ENCODE measurements around the gene IGFALS.

Gene IGFALS

DNA sequence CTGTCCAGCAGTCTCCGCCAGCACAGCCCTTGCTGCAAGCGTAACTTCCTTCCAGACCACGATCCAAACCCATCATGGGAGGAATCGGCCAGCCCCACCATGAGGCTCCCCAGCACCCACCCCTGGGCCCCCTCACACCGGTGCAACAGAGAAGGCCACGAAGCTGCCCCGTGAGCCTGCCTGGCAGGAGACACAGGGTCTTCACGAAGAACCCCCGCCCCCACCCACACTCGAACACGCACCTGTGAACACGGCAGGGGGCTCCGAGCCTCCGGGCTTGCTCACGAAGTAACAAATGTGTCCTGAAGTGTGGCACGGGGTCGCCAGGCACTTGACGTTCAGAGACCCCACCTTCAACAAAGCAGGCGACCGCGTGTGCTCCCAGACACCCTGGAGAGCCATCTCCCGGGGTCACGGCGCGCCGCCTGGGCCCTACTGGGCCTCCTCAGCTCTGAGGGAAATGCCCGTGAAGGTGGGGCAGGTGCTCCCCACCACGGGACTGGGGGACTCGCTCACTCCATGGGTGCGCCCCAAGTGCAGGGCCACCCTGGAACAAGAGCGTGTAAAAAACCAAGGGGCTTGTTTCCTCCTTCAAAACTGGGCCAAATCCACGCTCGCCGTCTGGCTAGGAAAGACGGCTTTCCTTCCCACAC lies 25.5 kb upstream of the IGFALS start:
- ATAC-seq, result no peak

DNA sequence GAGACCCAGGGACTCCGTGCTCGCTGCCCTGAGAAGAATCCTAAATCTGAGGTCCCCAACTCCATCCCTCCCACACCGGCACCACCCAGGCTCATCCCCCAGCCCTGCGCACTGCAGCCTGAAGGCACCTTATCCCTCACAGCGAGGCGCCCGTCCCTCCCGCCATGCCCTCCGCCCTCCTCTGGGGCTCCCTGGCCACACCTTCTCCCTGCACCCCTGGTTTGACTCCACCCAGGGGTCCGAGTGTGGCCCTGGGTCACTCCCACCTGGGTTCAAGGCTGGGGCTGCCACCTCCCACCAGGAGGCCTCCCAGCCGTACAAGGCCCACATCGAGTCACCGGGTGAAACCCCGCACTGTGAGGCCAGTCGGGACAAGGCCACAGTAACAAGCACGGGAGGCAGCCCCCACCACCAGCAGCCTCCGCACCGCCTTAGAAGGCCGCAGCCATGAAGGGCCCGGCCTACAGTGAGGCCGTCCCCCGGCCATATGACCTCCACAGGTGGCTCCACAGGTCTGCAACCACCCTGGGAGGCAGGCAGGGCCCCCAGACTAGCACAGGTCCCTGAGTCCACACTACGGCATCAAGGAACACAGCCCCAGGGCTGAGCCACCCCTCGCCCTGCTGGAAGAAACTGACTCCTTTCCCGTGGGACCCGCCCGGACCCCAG lies 24.8 kb upstream of the IGFALS start:
- no peak for TF ChIP-seq GLIS3 (CRISPR knock-in tag; IDR thresholded peaks at IDR 0.05)
- TF ChIP-seq, protein P1, sequence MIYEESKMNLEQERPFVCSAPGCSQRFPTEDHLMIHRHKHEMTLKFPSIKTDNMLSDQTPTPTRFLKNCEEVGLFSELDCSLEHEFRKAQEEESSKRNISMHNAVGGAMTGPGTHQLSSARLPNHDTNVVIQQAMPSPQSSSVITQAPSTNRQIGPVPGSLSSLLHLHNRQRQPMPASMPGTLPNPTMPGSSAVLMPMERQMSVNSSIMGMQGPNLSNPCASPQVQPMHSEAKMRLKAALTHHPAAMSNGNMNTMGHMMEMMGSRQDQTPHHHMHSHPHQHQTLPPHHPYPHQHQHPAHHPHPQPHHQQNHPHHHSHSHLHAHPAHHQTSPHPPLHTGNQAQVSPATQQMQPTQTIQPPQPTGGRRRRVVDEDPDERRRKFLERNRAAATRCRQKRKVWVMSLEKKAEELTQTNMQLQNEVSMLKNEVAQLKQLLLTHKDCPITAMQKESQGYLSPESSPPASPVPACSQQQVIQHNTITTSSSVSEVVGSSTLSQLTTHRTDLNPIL (CRISPR knock-in tag; IDR thresholded peaks at IDR 0.05; ENCODE audit: low read depth), result no peak
- TF ChIP-seq RARB (CRISPR knock-in tag; IDR thresholded peaks at IDR 0.05), result no peak
- no peak for TF ChIP-seq ZNF8 (CRISPR knock-in tag; IDR thresholded peaks at IDR 0.05)
- TF ChIP-seq, protein P2, sequence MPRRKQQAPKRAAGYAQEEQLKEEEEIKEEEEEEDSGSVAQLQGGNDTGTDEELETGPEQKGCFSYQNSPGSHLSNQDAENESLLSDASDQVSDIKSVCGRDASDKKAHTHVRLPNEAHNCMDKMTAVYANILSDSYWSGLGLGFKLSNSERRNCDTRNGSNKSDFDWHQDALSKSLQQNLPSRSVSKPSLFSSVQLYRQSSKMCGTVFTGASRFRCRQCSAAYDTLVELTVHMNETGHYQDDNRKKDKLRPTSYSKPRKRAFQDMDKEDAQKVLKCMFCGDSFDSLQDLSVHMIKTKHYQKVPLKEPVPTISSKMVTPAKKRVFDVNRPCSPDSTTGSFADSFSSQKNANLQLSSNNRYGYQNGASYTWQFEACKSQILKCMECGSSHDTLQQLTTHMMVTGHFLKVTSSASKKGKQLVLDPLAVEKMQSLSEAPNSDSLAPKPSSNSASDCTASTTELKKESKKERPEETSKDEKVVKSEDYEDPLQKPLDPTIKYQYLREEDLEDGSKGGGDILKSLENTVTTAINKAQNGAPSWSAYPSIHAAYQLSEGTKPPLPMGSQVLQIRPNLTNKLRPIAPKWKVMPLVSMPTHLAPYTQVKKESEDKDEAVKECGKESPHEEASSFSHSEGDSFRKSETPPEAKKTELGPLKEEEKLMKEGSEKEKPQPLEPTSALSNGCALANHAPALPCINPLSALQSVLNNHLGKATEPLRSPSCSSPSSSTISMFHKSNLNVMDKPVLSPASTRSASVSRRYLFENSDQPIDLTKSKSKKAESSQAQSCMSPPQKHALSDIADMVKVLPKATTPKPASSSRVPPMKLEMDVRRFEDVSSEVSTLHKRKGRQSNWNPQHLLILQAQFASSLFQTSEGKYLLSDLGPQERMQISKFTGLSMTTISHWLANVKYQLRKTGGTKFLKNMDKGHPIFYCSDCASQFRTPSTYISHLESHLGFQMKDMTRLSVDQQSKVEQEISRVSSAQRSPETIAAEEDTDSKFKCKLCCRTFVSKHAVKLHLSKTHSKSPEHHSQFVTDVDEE (CRISPR knock-in tag; IDR thresholded peaks at IDR 0.05), result no peak
- TF ChIP-seq ZFP30 (CRISPR knock-in tag; IDR thresholded peaks at IDR 0.05), result no peak
- TF ChIP-seq, protein P3, sequence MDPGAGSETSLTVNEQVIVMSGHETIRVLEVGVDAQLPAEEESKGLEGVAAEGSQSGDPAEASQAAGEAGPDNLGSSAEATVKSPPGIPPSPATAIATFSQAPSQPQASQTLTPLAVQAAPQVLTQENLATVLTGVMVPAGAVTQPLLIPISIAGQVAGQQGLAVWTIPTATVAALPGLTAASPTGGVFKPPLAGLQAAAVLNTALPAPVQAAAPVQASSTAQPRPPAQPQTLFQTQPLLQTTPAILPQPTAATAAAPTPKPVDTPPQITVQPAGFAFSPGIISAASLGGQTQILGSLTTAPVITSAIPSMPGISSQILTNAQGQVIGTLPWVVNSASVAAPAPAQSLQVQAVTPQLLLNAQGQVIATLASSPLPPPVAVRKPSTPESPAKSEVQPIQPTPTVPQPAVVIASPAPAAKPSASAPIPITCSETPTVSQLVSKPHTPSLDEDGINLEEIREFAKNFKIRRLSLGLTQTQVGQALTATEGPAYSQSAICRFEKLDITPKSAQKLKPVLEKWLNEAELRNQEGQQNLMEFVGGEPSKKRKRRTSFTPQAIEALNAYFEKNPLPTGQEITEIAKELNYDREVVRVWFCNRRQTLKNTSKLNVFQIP (CRISPR knock-in tag; IDR thresholded peaks at IDR 0.05; ENCODE audit: borderline replicate concordance, low read depth), result no peak
- TF ChIP-seq TOX (CRISPR knock-in tag; IDR thresholded peaks at IDR 0.05; ENCODE audit: borderline replicate concordance), result no peak
- no peak for TF ChIP-seq BACH2 (CRISPR knock-in tag; IDR thresholded peaks at IDR 0.05; ENCODE audit: borderline replicate concordance)
- TF ChIP-seq ZC3H10 (CRISPR knock-in tag; IDR thresholded peaks at IDR 0.05), result no peak
- TF ChIP-seq, protein P4, sequence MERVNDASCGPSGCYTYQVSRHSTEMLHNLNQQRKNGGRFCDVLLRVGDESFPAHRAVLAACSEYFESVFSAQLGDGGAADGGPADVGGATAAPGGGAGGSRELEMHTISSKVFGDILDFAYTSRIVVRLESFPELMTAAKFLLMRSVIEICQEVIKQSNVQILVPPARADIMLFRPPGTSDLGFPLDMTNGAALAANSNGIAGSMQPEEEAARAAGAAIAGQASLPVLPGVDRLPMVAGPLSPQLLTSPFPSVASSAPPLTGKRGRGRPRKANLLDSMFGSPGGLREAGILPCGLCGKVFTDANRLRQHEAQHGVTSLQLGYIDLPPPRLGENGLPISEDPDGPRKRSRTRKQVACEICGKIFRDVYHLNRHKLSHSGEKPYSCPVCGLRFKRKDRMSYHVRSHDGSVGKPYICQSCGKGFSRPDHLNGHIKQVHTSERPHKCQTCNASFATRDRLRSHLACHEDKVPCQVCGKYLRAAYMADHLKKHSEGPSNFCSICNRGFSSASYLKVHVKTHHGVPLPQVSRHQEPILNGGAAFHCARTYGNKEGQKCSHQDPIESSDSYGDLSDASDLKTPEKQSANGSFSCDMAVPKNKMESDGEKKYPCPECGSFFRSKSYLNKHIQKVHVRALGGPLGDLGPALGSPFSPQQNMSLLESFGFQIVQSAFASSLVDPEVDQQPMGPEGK (CRISPR knock-in tag; IDR thresholded peaks at IDR 0.05; ENCODE audit: borderline replicate concordance), result no peak
- TF ChIP-seq ZNF565 (CRISPR knock-in tag; conservative IDR thresholded peaks at IDR 0.05; ENCODE audit: low read depth), result no peak
- TF ChIP-seq, protein P5, sequence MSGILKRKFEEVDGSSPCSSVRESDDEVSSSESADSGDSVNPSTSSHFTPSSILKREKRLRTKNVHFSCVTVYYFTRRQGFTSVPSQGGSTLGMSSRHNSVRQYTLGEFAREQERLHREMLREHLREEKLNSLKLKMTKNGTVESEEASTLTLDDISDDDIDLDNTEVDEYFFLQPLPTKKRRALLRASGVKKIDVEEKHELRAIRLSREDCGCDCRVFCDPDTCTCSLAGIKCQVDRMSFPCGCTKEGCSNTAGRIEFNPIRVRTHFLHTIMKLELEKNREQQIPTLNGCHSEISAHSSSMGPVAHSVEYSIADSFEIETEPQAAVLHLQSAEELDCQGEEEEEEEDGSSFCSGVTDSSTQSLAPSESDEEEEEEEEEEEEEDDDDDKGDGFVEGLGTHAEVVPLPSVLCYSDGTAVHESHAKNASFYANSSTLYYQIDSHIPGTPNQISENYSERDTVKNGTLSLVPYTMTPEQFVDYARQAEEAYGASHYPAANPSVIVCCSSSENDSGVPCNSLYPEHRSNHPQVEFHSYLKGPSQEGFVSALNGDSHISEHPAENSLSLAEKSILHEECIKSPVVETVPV (CRISPR knock-in tag; IDR thresholded peaks at IDR 0.05), result no peak
- no peak for TF ChIP-seq ESRRG (CRISPR knock-in tag; IDR thresholded peaks at IDR 0.05)
- no peak for TF ChIP-seq PPARA (CRISPR knock-in tag; IDR thresholded peaks at IDR 0.05; ENCODE audit: borderline replicate concordance)
- TF ChIP-seq OSR1 (CRISPR knock-in tag; IDR thresholded peaks at IDR 0.05), result no peak
- TF ChIP-seq ARNTL (CRISPR knock-in tag; IDR thresholded peaks at IDR 0.05; ENCODE audit: borderline replicate concordance, low read depth), result no peak
- no peak for ATAC-seq

More for the DNA sequence above, 25.5 kb upstream of the IGFALS start:
- TF ChIP-seq ZFP3 (CRISPR knock-in tag; IDR thresholded peaks at IDR 0.05), result no peak

DNA sequence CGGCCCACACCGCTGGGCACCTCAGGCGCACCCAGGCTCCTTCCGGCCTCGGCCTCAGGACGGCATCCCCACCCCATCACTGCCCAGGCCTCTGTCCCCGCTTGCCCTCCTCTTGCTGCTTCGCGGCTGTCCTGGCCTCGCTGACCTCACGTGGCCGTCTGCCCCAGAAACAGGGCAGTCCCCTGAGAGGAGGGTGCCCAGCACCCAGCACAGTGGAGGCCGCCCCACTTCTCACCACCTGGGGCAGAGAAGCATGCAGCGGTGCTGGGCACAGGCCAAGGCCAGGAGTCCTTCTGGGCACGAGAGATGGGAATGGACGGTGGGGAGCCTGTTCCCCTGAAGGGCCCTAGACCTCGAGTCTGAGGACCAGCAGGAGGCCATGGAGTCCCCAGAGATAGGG lies 24.2 kb upstream of the IGFALS start:
- ATAC-seq, result no peak
- TF ChIP-seq, protein P5 (CRISPR knock-in tag; IDR thresholded peaks at IDR 0.05), result no peak
- TF ChIP-seq, protein P1 (CRISPR knock-in tag; IDR thresholded peaks at IDR 0.05; ENCODE audit: low read depth), result no peak
- TF ChIP-seq ESRRG (CRISPR knock-in tag; IDR thresholded peaks at IDR 0.05) (no peak), ZNF8 (CRISPR knock-in tag; IDR thresholded peaks at IDR 0.05) (no peak), ZNF70 (CRISPR knock-in tag; IDR thresholded peaks at IDR 0.05) (no peak), ZFP30 (CRISPR knock-in tag; IDR thresholded peaks at IDR 0.05) (no peak), ZFP3 (CRISPR knock-in tag; IDR thresholded peaks at IDR 0.05) (no peak), ARNTL (CRISPR knock-in tag; IDR thresholded peaks at IDR 0.05; ENCODE audit: borderline replicate concordance, low read depth) (no peak), ZC3H10 (CRISPR knock-in tag; IDR thresholded peaks at IDR 0.05) (no peak), GLIS3 (CRISPR knock-in tag; IDR thresholded peaks at IDR 0.05) (no peak), RARB (CRISPR knock-in tag; IDR thresholded peaks at IDR 0.05) (no peak), ZNF565 (CRISPR knock-in tag; conservative IDR thresholded peaks at IDR 0.05; ENCODE audit: low read depth) (no peak), ISL1 (CRISPR knock-in tag; IDR thresholded peaks at IDR 0.05) (no peak), TCF4 (CRISPR knock-in tag; IDR thresholded peaks at IDR 0.05; ENCODE audit: borderline replicate concordance) (no peak), OSR1 (CRISPR knock-in tag; IDR thresholded peaks at IDR 0.05) (no peak)
- TF ChIP-seq, protein P3 (CRISPR knock-in tag; IDR thresholded peaks at IDR 0.05; ENCODE audit: borderline replicate concordance, low read depth), result no peak
